ENCODE data around the gene TADA2B.

DNA sequence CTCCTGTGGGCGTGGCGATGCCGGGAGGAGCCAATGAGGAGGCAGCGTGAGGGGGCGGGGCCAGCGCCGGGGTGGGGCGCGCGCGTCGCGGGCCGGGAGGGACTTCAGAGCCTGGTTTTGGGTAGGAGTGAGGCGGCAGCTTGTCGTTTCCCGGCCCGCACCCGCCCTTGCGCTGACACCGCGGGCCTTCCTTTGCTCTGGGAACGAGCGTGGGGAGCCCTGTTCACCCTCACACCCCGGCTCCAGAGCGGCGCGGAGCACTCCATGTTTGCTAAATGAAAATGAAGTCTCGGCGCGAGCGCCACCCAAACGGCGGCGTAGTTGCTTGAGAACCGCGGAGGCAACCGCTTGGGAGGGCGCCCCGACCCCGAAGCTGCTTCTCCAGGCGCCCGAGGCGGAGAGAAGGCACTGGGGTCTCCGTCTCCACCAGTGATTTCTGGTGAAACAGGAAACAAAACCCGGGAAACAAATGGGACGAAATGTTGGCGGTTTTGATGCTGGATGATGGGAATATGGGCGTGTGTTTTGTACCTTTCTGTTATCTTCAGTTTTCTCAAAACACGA, 25.2 kb downstream of the TADA2B start:
- TF ChIP-seq, protein P1, sequence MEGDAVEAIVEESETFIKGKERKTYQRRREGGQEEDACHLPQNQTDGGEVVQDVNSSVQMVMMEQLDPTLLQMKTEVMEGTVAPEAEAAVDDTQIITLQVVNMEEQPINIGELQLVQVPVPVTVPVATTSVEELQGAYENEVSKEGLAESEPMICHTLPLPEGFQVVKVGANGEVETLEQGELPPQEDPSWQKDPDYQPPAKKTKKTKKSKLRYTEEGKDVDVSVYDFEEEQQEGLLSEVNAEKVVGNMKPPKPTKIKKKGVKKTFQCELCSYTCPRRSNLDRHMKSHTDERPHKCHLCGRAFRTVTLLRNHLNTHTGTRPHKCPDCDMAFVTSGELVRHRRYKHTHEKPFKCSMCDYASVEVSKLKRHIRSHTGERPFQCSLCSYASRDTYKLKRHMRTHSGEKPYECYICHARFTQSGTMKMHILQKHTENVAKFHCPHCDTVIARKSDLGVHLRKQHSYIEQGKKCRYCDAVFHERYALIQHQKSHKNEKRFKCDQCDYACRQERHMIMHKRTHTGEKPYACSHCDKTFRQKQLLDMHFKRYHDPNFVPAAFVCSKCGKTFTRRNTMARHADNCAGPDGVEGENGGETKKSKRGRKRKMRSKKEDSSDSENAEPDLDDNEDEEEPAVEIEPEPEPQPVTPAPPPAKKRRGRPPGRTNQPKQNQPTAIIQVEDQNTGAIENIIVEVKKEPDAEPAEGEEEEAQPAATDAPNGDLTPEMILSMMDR (conservative IDR thresholded peaks at IDR 0.05; ENCODE audit: low read depth, low read length): no peak
- no peak for TF ChIP-seq EZH2 (IDR thresholded peaks at IDR 0.05; ENCODE audit: borderline replicate concordance, low read depth, low read length, poor library complexity, severe bottlenecking)
